ENCODE data around the gene PDZK1.

DNA sequence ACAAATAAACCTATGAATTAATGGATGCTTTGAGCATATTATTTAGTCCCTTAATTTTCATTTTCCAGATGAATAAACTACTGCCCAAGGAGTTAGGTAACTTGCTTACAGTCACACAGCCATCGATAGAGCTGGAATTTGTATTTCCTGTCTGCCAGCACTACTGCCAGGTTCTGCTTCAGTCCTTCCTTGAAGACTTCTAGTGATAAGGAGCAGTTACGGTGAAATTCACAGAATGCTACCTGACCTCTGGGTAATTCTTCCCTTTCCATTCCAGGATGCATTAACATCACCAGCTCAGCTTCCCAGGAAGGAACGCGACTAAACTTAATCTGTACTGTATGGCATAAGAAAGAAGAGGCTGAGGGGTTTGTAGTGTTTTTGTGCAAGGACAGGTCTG lies 23.3 kb upstream of the PDZK1 start:
- TF ChIP-seq, protein P1, sequence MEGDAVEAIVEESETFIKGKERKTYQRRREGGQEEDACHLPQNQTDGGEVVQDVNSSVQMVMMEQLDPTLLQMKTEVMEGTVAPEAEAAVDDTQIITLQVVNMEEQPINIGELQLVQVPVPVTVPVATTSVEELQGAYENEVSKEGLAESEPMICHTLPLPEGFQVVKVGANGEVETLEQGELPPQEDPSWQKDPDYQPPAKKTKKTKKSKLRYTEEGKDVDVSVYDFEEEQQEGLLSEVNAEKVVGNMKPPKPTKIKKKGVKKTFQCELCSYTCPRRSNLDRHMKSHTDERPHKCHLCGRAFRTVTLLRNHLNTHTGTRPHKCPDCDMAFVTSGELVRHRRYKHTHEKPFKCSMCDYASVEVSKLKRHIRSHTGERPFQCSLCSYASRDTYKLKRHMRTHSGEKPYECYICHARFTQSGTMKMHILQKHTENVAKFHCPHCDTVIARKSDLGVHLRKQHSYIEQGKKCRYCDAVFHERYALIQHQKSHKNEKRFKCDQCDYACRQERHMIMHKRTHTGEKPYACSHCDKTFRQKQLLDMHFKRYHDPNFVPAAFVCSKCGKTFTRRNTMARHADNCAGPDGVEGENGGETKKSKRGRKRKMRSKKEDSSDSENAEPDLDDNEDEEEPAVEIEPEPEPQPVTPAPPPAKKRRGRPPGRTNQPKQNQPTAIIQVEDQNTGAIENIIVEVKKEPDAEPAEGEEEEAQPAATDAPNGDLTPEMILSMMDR (conservative IDR thresholded peaks at IDR 0.05), result no peak
- no peak for TF ChIP-seq EZH2 (IDR thresholded peaks at IDR 0.05; ENCODE audit: low read depth)

Data from PC-9 (cell line).